HL-60 (cell line): ENCODE results near the gene NEK11.

ENCODE experiments used
- DNase-seq, 2 experiments: peaks; one replicate each; pipeline ENCODE4 v3.0.0-alpha.2; 2010 to 2020; ENCODE audit warnings: low read depth in 1 of 2, low spot score in 1 of 2
- H3K27ac ChIP-seq: fragments of 250-450 bp; sonication (Bioruptor Pico); replicated peaks from 2 replicates; pipeline ENCODE4 v1.5.1; 2020; ENCODE audit warnings: mild to moderate bottlenecking, moderate library complexity
- H3K27me3 ChIP-seq: fragments of 250-450 bp; sonication (Bioruptor Pico); 2 replicates; pipeline ENCODE4 v1.5.1; 2021; ENCODE audit warnings: mild to moderate bottlenecking, moderate library complexity; ENCODE audit not compliant: insufficient read depth, poor library complexity, severe bottlenecking
- H3K4me3 ChIP-seq: replicated peaks from 2 replicates; pipeline ENCODE4 v1.5.1; 2011; ENCODE audit warnings: mild to moderate bottlenecking, control low read depth, low read length; ENCODE audit not compliant: insufficient read depth
- CTCF ChIP-seq: IDR thresholded peaks from one replicate; pipeline ENCODE4 v1.5.1; 2011; ENCODE audit warnings: low read length, control low read depth, inconsistent platforms; ENCODE audit not compliant: insufficient read depth
- GABPA ChIP-seq: IDR thresholded peaks from 2 replicates; pipeline ENCODE4 v1.6.1; 2012; ENCODE audit warnings: low read depth
- POLR2AphosphoS5 ChIP-seq: IDR thresholded peaks from 2 replicates; pipeline ENCODE4 v1.6.1; 2012; ENCODE audit warnings: low read depth
- REST ChIP-seq: IDR thresholded peaks from 2 replicates; pipeline ENCODE4 v1.6.1; 2012; ENCODE audit warnings: low read depth; ENCODE audit not compliant: insufficient replicate concordance
- SPI1 ChIP-seq: IDR thresholded peaks from 2 replicates; pipeline ENCODE4 v1.6.1; 2012; ENCODE audit warnings: low read depth, mild to moderate bottlenecking, borderline replicate concordance

The NEK11 gene

GRCh38 chr3:131303848-131304247 lies 277.2 kb downstream of the NEK11 start:
- DNase-seq: no peak
- H3K27ac ChIP-seq: no peak overlapping the region
- no peak for TF ChIP-seq POLR2AphosphoS5
- TF ChIP-seq REST: no peak
- no peak for TF ChIP-seq GABPA
- no peak for TF ChIP-seq CTCF
- no peak overlapping the region for H3K4me3 ChIP-seq
- peaks cover 6% of the 10 kb centered on the region for H3K27me3 ChIP-seq

- H3K27me3 ChIP-seq: peaks cover 6% of the 10 kb centered on the region
- DNase-seq: no peak
- no peak overlapping the region for H3K27ac ChIP-seq
- H3K4me3 ChIP-seq: no peak overlapping the region
- TF ChIP-seq GABPA (no peak), SPI1 (no peak), CTCF (no peak), POLR2AphosphoS5 (no peak), REST (no peak)
These were observed 278.2 kb downstream of the NEK11 start for GRCh38 chr3:131304890-131305289.

- no peak overlapping the region for H3K27ac ChIP-seq
These were observed 279.6 kb downstream of the NEK11 start for GRCh38 chr3:131306242-131306641.

More at GRCh38 chr3:131306242-131306641, 279.6 kb downstream of the NEK11 start:
- peaks cover 6% of the 10 kb centered on the region for H3K27me3 ChIP-seq
- DNase-seq: no peak
- TF ChIP-seq GABPA: no peak
- no peak for TF ChIP-seq POLR2AphosphoS5
- no peak for TF ChIP-seq SPI1
- TF ChIP-seq REST: no peak
- TF ChIP-seq CTCF: no peak
- no peak overlapping the region for H3K4me3 ChIP-seq
